ENCODE data around the gene CDK5RAP1.

- TF ChIP-seq, protein P1, sequence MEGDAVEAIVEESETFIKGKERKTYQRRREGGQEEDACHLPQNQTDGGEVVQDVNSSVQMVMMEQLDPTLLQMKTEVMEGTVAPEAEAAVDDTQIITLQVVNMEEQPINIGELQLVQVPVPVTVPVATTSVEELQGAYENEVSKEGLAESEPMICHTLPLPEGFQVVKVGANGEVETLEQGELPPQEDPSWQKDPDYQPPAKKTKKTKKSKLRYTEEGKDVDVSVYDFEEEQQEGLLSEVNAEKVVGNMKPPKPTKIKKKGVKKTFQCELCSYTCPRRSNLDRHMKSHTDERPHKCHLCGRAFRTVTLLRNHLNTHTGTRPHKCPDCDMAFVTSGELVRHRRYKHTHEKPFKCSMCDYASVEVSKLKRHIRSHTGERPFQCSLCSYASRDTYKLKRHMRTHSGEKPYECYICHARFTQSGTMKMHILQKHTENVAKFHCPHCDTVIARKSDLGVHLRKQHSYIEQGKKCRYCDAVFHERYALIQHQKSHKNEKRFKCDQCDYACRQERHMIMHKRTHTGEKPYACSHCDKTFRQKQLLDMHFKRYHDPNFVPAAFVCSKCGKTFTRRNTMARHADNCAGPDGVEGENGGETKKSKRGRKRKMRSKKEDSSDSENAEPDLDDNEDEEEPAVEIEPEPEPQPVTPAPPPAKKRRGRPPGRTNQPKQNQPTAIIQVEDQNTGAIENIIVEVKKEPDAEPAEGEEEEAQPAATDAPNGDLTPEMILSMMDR (IDR thresholded peaks at IDR 0.05), result no peak
- TF ChIP-seq POLR2A (IDR thresholded peaks at IDR 0.05) (no peak), EP300 (IDR thresholded peaks at IDR 0.05) (no peak)
Observed at GRCh38 chr20:33443006-33443511, 41.7 kb upstream of the CDK5RAP1 start.
